Stimulated activated naive CD4-positive, alpha-beta T cell (primary cell): ENCODE data around the gene TNFRSF17.
"Not testable (repeated sequence)": the region's sequence is repeated elsewhere in the genome, so short reads cannot be mapped to it uniquely, and the experiment has no call there.

ENCODE experiments used
- DNase-seq, 6 experiments: peaks; one replicate each; lab custom pipeline; 2025; lab: John Stamatoyannopoulos, UW

Gene TNFRSF17

GRCh38 chr16:11964761-11965551 is at the start of gene TNFRSF17:
TNFRSF17 (plus strand) TSS chr16:11965210; CDS start chr16:11965325, 115 bp downstream.
- no peak for DNase-seq

DNA sequence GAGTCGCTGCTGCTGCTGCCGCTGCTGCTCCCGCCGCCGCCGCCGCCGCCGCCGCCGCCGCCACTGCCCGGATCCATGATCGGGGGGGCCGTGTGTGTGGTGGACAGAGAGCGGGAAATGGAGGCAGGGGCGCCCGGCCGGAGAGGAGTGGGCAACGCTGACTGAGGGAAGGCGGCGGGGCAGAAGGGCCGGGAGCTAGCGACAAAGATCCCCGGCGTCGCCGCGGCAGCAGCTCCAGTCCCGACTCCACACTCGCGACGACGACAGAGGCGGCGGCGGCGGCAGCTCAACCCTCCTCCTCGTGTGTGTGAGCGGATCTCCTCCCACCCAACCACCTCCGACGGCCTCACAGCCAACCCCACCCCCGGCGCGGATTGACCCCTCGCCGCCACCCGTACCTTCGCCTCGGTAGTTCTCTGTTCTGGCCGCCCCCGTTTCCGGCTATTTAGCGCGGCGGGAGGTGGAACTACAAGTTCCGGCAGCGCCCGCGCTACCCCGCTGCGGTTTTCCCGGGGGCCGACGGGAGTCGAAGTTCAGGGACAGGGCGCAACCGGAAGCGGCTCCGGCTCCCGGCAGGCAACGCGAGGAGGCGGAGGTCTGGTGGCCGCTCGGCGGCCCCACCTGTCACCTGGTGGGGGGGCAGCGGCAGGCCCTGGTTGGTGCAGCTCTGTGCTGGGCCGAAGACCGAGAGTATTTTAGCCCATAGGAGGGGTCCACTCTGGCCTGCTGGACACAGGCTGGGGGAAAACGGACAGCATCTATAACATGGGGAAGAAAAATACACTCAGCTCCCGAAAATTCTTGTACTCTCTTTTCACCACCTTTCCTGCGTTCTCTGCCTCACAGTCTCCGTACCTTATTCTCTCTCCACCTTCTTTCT is 49.1 kb upstream of the TNFRSF17 start, which contains the start of gene GSPT1:
Gene GSPT1 (minus strand): TSS at position 313 of the 880 bp plus-strand sequence. CDS start 236 bp downstream, at position 77.
- peak; percentile 97 to 99 (median 98) for DNase-seq

DNA sequence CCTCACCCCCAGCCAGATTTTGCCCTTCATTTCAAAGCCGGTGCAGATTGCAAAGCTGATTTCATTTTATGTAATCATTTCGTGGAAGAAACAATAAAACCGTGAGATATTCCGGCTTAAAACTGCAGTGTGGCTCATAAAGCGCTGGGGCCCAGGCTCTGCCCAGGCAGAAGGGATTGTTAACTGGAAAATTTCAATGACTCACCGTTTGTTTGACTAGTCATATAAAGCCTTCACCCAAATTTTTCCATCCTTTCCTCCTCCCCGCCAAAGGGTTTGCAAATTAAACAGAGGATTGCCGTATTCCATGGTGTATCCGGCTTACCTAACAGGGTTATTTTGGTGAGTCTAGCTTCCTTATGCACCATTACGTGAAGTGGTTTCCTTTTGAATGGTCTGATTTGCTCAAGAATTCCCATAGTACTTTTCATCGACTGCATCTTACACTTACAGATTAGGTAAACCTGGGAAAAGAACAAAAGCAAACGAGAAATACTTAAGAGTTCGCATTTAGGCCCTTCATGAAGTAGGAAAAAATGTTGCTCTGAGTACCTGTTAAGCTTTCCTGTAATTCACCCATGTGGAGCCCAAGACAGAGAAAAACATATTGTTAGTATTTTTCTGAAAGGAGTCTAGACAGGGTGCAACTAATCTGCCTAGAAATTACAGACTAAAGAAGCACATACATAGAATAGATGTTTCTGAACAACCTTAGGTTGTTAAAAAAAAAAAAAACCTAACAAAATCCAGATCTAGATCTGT is 48.3 kb upstream of the TNFRSF17 start:
- no peak for DNase-seq

DNA sequence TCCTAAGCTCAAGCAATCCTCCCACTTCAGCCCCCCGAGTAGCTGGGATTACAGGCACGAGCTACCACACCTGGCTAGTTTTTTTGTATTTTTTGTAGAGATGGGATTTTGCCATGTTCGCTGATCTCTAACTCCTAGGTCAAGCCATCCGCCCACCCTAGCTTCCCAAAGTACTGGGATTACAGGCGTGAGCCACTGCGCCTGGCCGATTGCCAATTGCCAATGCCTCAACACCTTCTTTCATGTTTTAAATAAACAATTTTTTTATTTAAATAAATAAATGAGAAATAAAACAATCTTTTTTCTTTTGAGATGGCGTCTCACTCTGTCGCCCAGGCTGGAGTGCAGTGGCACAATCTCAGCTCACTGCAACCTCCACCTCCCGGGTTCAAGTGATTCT is 41.0 kb upstream of the TNFRSF17 start:
- not testable (repeated sequence) for DNase-seq

DNA sequence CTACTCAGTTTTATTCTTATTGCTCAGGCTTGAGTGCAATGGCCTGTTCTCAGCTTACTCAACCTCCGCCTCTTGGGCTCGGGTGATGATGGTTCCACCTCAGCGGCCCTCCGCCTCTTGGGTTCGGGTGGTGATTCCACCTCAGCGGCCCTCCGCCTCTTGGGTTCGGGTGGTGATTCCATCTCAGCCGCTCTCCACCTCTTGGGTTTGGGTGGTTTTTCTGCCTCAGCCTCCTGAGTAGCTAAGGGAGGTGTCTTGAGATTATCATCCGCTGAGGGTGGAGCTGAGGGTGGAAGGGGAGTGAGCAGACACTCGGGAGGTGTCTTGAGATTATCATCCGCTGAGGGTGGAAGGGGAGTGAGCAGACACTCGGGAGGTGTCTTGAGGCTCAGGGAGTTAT is 37.7 kb upstream of the TNFRSF17 start:
- DNase-seq = not testable (repeated sequence)

DNA sequence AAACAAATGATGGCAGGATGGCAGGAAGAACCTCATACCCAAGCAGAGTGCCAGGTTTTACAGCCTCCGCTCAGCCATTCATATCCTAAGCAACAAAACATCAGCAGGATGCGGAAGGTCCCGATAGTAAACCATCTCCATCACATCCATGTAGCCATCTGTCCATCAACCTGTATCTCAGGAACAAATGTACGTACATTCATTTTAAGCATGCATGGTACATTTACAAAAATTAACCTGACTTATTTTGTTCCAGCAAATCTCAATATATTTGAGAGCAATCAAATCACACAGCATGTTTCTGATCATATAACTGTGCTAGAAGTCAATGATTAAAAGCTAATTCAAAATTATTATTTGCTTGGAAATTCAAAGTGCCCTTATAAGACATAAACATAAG is 23.1 kb upstream of the TNFRSF17 start, which contains the start of gene NPIPB2:
Gene NPIPB2 (minus strand): TSS at position 101 of the 400 bp plus-strand sequence. CDS start 0 bp downstream, at position 101.
- DNase-seq = not testable (repeated sequence)

GRCh38 chr16:11946433-11946832 is 18.6 kb upstream of the TNFRSF17 start:
- no peak for DNase-seq

DNA sequence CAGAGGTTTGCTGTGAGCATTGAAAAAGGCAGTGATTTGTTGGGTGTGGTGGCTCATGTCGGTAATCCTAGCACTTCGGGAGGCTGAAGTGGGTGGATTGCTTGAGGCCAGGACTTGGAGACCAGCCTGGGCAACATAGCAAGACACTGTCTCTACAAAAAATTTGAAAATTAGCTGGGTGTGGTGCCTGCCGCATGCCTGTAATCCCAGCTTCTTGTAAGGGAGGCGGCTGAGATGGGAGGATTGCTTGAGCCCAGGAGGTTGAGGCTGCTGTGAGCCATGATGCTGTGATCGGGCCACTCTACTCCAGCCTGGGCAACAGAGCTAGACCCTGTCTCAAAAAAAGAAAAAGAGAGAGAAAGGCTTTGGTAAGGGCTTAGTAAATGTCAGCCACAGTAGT is 16.2 kb upstream of the TNFRSF17 start:
- no peak for DNase-seq

- peak in 2 of 6 experiments; percentile 25 to 31 for DNase-seq
Observed at GRCh38 chr16:11949527-11949926, 15.5 kb upstream of the TNFRSF17 start.

DNA sequence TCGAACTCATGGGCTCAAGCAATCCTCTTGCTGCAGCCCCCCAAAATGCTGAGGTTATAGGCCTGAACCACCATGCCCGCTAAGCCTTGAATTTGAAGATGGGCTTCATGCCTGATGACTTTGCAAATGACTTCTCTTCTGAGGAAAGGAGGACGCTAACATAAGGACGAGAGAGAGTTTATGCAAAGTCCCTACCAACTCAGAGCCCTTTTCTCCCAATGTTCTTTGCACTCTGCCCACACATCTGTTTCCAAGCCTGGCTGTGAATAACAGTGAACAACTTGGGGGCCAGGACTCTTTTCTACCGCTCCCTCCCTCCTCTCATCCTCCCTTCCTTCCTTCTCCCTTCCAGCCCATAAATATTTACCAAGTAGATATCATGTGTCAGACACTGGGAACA is 14.6 kb upstream of the TNFRSF17 start:
- no peak for DNase-seq

DNA sequence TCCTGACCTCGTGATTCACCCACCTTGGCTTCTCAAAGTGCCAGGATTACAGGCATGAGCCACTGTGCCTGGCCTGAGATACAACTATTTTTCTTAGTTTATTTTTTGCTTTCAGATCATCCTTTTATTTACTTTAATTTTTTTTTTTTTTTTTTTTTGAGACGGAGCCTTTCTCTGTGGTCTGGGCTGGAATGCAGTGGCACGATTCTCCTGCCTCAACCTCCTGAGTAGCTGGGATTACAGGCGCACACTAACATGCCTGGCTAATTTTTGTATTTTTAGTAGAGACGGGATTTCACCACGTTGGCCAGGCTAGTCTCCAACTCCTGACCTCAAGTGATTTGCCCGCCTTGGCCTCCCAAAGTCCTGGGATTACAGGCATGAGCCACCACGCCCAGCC is 11.4 kb upstream of the TNFRSF17 start:
- not testable (repeated sequence) for DNase-seq

DNA sequence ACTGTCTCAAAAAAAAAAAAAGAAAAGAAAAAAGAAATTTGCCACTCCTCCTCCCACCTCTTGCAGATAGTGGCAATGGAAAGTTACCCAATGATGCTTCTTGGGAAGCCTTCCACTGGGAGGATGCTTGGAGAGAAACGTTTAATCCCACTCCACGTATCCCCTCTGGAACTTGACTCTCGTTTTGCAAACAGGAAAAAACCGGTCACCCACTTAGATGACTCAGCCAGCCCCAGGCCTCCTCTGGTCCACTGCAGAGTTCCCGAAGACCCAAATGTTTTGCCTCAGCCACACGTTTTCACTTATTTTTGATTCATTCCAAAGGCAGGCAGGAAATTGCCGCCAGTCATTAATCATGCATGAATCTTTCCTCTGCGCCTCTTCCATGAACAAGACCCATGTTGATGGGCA is 9.3 kb upstream of the TNFRSF17 start:
- no peak for DNase-seq

DNA sequence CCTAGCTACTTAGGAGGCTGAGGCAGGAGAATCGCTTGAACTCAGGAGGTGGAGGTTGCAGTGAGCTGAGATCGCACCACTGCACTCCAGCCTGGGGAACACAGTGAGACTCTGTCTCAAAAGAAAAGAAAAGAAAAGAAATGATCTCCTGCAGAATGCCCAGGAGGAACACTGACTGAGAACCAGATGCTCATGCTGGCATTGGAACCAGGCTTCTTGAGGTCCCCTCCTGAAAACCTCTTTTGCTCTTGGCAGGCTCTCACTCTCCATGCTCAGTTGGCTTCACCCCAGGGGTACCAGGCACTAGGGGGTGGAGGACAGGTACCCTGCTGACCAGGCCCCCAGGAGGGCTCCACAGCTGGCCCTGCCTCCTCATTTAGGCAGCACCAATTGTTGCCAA is 8.5 kb upstream of the TNFRSF17 start:
- no peak for DNase-seq

DNA sequence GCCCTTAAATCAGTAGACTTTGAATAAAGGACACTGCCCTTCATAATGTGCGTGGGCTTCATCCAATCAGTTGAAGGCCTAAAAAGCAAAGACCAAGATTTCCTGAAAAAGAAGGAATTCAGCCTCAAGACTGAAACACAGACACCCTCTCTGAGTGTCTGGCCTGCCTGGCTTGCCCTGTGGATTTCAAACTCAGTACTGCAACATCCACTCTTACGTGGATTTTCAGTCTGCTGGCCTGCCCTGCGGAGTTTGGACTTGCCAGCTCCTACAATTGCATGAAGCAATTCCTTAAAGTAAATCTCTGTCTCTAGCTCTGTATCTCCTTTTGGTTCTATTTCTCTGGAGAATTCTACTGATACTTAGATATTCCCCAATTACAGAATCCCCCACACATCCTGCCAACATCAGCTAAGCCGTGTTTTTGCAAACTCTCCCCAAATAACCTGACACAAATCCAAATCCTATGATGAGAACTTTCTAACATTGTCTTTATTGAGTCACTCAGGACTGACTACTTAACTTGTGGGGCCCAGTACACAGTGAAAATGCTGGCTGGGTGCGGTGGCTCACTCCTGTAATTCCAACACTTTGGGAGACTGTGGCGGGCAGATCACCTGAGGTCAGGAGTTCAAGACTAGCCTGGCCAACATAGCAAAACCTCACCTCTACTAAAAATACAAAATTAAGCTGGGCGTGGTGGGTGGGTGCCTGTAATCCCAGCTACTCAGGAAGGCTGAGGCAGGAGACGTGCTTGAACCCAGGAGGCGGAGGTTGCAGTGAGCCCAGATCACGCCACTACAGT is 7.2 kb upstream of the TNFRSF17 start:
- DNase-seq = no peak

- DNase-seq = not testable (repeated sequence)
Observed at GRCh38 chr16:11962457-11962856, 2.6 kb upstream of the TNFRSF17 start.

DNA sequence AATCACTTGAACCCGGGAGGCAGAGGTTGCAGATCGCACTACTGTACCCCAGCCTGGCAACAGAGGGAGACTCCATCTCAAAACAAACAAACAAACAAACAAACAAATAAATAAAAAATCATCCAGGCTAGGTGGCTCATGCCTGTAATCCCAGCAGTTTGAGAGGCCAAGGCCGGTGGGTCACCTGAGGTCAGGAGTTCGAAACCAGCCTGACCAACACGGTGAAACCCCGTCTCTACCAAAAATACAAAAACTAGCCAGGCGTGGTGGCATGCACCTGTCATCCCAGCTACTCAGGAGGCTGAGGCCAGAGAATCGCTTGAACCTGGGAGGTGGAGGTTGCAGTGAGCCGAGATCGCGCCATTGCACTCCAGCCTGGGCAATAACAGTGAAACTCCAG is 2.0 kb upstream of the TNFRSF17 start:
- DNase-seq = not testable (repeated sequence)

- DNase-seq = no peak
Observed at GRCh38 chr16:11963706-11964105, 1.3 kb upstream of the TNFRSF17 start.

DNA sequence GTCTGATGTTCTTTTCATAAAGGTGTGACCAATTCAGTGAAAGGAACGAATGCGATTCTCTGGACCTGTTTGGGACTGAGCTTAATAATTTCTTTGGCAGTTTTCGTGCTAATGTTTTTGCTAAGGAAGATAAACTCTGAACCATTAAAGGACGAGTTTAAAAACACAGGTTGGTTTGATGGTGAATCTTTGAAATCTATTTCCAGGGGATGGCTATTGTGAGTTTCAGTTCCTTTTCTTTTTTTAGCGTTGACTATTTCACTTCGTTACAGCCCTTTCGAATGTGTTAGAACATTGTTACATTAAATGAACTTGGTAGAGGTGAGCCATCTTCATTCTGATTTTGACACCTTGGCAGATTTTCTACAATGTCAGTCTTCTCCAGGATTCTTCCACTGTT is 1.2 kb downstream of the TNFRSF17 start:
- DNase-seq = no peak

DNA sequence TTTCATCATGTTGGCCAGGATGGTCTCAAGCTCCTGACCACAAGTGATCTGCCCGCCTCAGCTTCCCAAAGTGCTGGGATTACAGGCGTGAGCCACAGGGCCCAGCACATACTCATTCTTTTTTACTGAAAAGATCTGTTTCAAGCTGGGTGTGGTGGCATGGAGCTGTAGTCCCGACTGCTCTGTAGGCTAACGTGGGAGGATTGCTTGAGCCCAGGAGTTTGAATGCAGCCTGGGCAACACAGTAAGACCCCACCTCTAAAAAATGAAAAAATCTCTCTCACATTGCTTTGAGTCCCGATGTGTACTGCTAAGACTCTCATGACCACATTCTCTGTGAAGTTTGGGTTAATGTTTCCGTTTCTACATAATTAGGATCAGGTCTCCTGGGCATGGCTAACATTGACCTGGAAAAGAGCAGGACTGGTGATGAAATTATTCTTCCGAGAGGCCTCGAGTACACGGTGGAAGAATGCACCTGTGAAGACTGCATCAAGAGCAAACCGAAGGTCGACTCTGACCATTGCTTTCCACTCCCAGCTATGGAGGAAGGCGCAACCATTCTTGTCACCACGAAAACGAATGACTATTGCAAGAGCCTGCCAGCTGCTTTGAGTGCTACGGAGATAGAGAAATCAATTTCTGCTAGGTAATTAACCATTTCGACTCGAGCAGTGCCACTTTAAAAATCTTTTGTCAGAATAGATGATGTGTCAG is 2.3 kb downstream of the TNFRSF17 start:
- no peak for DNase-seq

GRCh38 chr16:11968577-11968976 is 3.6 kb downstream of the TNFRSF17 start:
- no peak for DNase-seq
